IPS-NIHi11 (cell line): ENCODE data around the gene ZNF430.
"Not testable (repeated sequence)": the region's sequence is repeated elsewhere in the genome, so short reads cannot be mapped to it uniquely, and the experiment has no call there.

Experiments
- DNase-seq: peaks from one replicate; pipeline ENCODE4 v3.0.0; 2012; ENCODE audit warnings: mixed read lengths, low spot score

The ZNF430 gene

GRCh38 chr19:21020298-21021227, at the start of gene ZNF430:
Gene ZNF430 (plus strand): TSS chr19:21020657. CDS start chr19:21020801, 144 bp downstream.
- peak; percentile 88 for DNase-seq

GRCh38 chr19:20992788-20993187, 27.7 kb upstream of the ZNF430 start:
- DNase-seq = not testable (repeated sequence)

GRCh38 chr19:20999731-21000352, 20.6 kb upstream of the ZNF430 start:
- peak; percentile 91 for DNase-seq

- not testable (repeated sequence) for DNase-seq
These were observed 781 bp downstream of the ZNF430 start for GRCh38 chr19:21021238-21021637.

GRCh38 chr19:21022996-21023395, 2.5 kb downstream of the ZNF430 start:
- DNase-seq = no peak

- no peak for DNase-seq
These were observed 3.4 kb downstream of the ZNF430 start for GRCh38 chr19:21023901-21024300.

- no peak for DNase-seq
These were observed 8.5 kb downstream of the ZNF430 start for GRCh38 chr19:21028969-21029268.

- DNase-seq = no peak
These were observed 24.6 kb downstream of the ZNF430 start for GRCh38 chr19:21045028-21045427.

- DNase-seq = no peak
These were observed 26.0 kb downstream of the ZNF430 start for GRCh38 chr19:21046489-21046888.

GRCh38 chr19:21047716-21048115, 27.3 kb downstream of the ZNF430 start:
- no peak for DNase-seq

- no peak for DNase-seq
These were observed 32.4 kb downstream of the ZNF430 start for GRCh38 chr19:21052902-21053301.

GRCh38 chr19:21065336-21065735, 44.9 kb downstream of the ZNF430 start:
- no peak for DNase-seq

GRCh38 chr19:21082011-21082975, 61.8 kb downstream of the ZNF430 start, which contains the start of gene ZNF714:
Gene ZNF714 (plus strand): TSS chr19:21082203. CDS start chr19:21098269, 16,066 bp downstream.
- DNase-seq = peak; percentile 86

- no peak for DNase-seq
These were observed 63.9 kb downstream of the ZNF430 start for GRCh38 chr19:21084343-21084742.

- DNase-seq = no peak
These were observed 67.4 kb downstream of the ZNF430 start for GRCh38 chr19:21087871-21088270.

- no peak for DNase-seq
These were observed 71.7 kb downstream of the ZNF430 start for GRCh38 chr19:21092109-21092508.

GRCh38 chr19:21094347-21095025, 74.0 kb downstream of the ZNF430 start:
- DNase-seq = no peak

GRCh38 chr19:21098291-21098690, 77.8 kb downstream of the ZNF430 start:
- DNase-seq = no peak

GRCh38 chr19:21101521-21102242, 81.2 kb downstream of the ZNF430 start:
- no peak for DNase-seq

- DNase-seq = no peak
These were observed 88.7 kb downstream of the ZNF430 start for GRCh38 chr19:21109116-21109515.
